AG10803 (cell line): ENCODE measurements around the gene HSPA12A.

Source experiments
- DNase-seq: peaks from one replicate; pipeline ENCODE4 v3.0.0; 2010; ENCODE audit warnings: low read depth
- H3K4me3 ChIP-seq: 2 replicates; pipeline ENCODE4 v1.5.1; 2011; ENCODE audit warnings: mild to moderate bottlenecking, low read length, control low read depth
- CTCF ChIP-seq: conservative IDR thresholded peaks from 2 replicates; pipeline ENCODE4 v1.5.1; 2011; ENCODE audit warnings: mild to moderate bottlenecking, low read length, control low read depth, inconsistent platforms

Gene HSPA12A

GRCh38 chr10:116763440-116763839, 21.1 kb upstream of the HSPA12A start:
- no peak for DNase-seq
- TF ChIP-seq CTCF = no peak
- no peak overlapping the region for H3K4me3 ChIP-seq

- no peak overlapping the region for H3K4me3 ChIP-seq
- DNase-seq = no peak
- TF ChIP-seq CTCF = no peak
Measured at GRCh38 chr10:116761883-116762282, 19.5 kb upstream of the HSPA12A start.

GRCh38 chr10:116760919-116761318, 18.6 kb upstream of the HSPA12A start:
- DNase-seq = no peak
- no peak for TF ChIP-seq CTCF
- no peak overlapping the region for H3K4me3 ChIP-seq

GRCh38 chr10:116757246-116757645, 14.9 kb upstream of the HSPA12A start:
- TF ChIP-seq CTCF = no peak
- DNase-seq = no peak
- H3K4me3 ChIP-seq = no peak overlapping the region

GRCh38 chr10:116756277-116756676, 13.9 kb upstream of the HSPA12A start:
- no peak for TF ChIP-seq CTCF
- no peak overlapping the region for H3K4me3 ChIP-seq
- peak; percentile 64 for DNase-seq

GRCh38 chr10:116753759-116754158, 11.4 kb upstream of the HSPA12A start:
- no peak for DNase-seq
- TF ChIP-seq CTCF = no peak
- H3K4me3 ChIP-seq = no peak overlapping the region

GRCh38 chr10:116752969-116753665, 10.8 kb upstream of the HSPA12A start:
- no peak for TF ChIP-seq CTCF
- no peak overlapping the region for H3K4me3 ChIP-seq
- no peak for DNase-seq
